ENCODE measurements around the gene ZNF569. TPM values are rescaled to one million over a fixed set of nuclear protein-coding genes. Genes with fewer than 3 reads are reported as not detected.

The ZNF569 gene
- total and polyA plus RNA-seq, 2 of the 8 experiments (the other 6 are each of a cell fraction or from before 2014, with no cell fraction given) = 2.4 to 10.5 TPM

DNA sequence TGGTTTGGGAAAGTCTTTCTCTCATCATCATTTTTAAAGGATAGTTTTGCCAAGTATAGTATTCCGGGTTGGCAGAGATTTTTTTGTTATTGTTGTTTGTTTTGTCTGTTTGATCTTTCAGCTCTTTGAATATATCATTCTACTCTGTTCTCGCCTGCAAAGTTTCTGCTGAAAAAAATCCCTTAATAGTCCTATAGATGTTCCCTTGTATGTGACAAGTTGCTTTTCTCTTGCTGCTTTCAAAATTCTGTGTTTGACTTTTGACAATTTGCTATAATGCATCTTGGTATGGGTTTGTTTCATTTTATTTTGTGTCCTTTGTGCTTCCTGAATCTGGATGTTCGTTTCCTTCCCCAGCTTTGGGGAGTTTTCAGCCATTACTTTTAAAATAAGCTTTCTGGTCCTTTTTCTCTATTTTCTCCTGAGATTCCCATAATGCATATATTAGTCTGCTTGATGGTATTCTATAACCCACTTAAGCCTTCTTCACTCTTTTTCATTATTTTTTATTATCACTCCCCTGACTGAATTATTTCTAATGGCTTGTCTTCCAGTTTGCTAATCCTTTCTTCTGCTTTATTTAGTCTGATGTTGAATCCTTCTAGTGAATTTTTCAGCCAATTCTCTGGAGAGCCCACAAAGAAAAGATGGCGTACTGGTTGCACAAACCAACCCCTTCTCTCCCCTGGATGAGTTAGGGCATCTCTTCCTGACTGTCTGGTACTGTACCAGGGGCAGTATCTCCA lies 14.6 kb downstream of the ZNF569 start (continued):
- TF ChIP-seq, protein P1, sequence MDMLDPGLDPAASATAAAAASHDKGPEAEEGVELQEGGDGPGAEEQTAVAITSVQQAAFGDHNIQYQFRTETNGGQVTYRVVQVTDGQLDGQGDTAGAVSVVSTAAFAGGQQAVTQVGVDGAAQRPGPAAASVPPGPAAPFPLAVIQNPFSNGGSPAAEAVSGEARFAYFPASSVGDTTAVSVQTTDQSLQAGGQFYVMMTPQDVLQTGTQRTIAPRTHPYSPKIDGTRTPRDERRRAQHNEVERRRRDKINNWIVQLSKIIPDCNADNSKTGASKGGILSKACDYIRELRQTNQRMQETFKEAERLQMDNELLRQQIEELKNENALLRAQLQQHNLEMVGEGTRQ (IDR thresholded peaks at IDR 0.05; ENCODE audit: low read length) = no peak
- TF ChIP-seq NRF1 (IDR thresholded peaks at IDR 0.05; ENCODE audit: low read depth, low read length) (no peak), HDAC6 (IDR thresholded peaks at IDR 0.05; ENCODE audit: low read depth, low read length) (no peak), RBBP5 (IDR thresholded peaks at IDR 0.05; ENCODE audit: borderline replicate concordance, low read depth, low read length) (no peak), TBP (IDR thresholded peaks at IDR 0.05; ENCODE audit: low read depth, low read length) (no peak), CHD2 (IDR thresholded peaks at IDR 0.05; ENCODE audit: low read length) (no peak)
- TF ChIP-seq, protein P2, sequence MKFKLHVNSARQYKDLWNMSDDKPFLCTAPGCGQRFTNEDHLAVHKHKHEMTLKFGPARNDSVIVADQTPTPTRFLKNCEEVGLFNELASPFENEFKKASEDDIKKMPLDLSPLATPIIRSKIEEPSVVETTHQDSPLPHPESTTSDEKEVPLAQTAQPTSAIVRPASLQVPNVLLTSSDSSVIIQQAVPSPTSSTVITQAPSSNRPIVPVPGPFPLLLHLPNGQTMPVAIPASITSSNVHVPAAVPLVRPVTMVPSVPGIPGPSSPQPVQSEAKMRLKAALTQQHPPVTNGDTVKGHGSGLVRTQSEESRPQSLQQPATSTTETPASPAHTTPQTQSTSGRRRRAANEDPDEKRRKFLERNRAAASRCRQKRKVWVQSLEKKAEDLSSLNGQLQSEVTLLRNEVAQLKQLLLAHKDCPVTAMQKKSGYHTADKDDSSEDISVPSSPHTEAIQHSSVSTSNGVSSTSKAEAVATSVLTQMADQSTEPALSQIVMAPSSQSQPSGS (IDR thresholded peaks at IDR 0.05; ENCODE audit: low read length) = no peak

Measured in H1 (cell line).